Right lobe of liver (tissue), 6 donors: ENCODE data around the gene ZNF547. TPM values are rescaled to one million over a fixed set of nuclear protein-coding genes. Genes with fewer than 3 reads are reported as not detected.

ENCODE experiments used
- ATAC-seq, 4 donors: fragments of 200-7000 bp; cut with Tn5 transposase; one replicate each; pipeline ENCODE4 v1.9.1; 2020; ENCODE audit warnings: mild to moderate bottlenecking in 4 of 4, moderate library complexity in 4 of 4
- DNase-seq, 3 donors: peaks; one replicate each; pipeline ENCODE4 v3.0.0-alpha.2; 2020
- H3K27ac ChIP-seq, 3 donors: fragments of 200-600 bp; one replicate each; pipeline ENCODE4 v1.8.0; 2022
- H3K27me3 ChIP-seq, 2 donors: fragments of 200-600 bp; one replicate each; pipeline ENCODE4 v1.8.0; 2022
- H3K36me3 ChIP-seq, 4 donors: fragments of 200-600 bp; sonication (generic) in 1 of 4; one replicate each; pipeline versions ENCODE4 v1.5.1 to v1.8.0; 2017 to 2022; ENCODE audit warnings: control low read depth in 1 of 4
- H3K4me1 ChIP-seq, 4 donors: fragments of 200-600 bp; sonication (generic) in 1 of 4; one replicate each; pipeline versions ENCODE4 v1.5.1 to v1.8.0; 2017 to 2022; ENCODE audit warnings: control low read depth in 1 of 4
- H3K4me3 ChIP-seq, 3 donors: fragments of 200-600 bp; one replicate each; pipeline ENCODE4 v1.8.0; 2022
- H3K9me3 ChIP-seq, 4 donors: fragments of 200-600 bp; sonication (generic) in 1 of 4; one replicate each; pipeline versions ENCODE4 v1.5.1 to v1.8.0; 2017 to 2022; ENCODE audit warnings: control low read depth in 1 of 4
- POLR2A ChIP-seq: fragments of 450-650 bp; IDR thresholded peaks from one replicate; pipeline ENCODE4 v1.6.1; 2017; ENCODE audit warnings: antibody characterized with exemption, mild to moderate bottlenecking
- WGBS: methylation state at CpG from one replicate; pipeline ENCODE4 v1.1.6; 2018; ENCODE audit warnings: low coverage, low lambda C conversion rate; ENCODE audit not compliant: insufficient coverage; ENCODE audit errors: missing lambda C conversion rate; 5-methylcytosine and 5-hydroxymethylcytosine counted together
- intact Hi-C, 2 donors: fragments of 100-400 bp; cut with DNase I; formaldehyde crosslinking; loops; one replicate each; pipeline versions ENCODE4 v1.11.2 to v1.14.1; 2022
- total RNA-seq, 6 experiments: library from RNA; depleted of rRNA in 2 of 6; stranded (reverse); fragments of >200 nt in 2 of 6; fragmentation: NEBNext Ultra II Directional in 3 of 6; extraction: Animal tissue kit (Norgen Biotek cat#: 25700) in 3 of 6; gene quantifications; one replicate each; pipeline versions ENCODE4 v1.1.0 to v1.2.4, GENCODE V29; 2016 to 2023
- TF ChIP-seq, protein P1 (sequence below), 4 donors: fragments of 200-600 bp in 3 of 4; fragments of 450-650 bp in 1 of 4; IDR thresholded peaks; one replicate each; pipeline versions ENCODE4 v1.5.1 to v1.8.0; 2016 to 2022; ENCODE audit warnings: antibody characterized with exemption in 4 of 4, mild to moderate bottlenecking in 2 of 4
- donor health status: DM: no; HTN: yes; CAD: no.
- donor health status: DM: no; HTN: no; CAD: no.
- donor health status: DM: no; HTN: no; CAD: no.
- donor health status: DM: no; HTN: yes; CAD: no.
- donor health status: DM: no; HTN: yes; CAD: no.

ZNF547 gene
- total RNA-seq, 6 experiments from 2014 or later: 0.31 to 1.6 (median 0.93) TPM

DNA sequence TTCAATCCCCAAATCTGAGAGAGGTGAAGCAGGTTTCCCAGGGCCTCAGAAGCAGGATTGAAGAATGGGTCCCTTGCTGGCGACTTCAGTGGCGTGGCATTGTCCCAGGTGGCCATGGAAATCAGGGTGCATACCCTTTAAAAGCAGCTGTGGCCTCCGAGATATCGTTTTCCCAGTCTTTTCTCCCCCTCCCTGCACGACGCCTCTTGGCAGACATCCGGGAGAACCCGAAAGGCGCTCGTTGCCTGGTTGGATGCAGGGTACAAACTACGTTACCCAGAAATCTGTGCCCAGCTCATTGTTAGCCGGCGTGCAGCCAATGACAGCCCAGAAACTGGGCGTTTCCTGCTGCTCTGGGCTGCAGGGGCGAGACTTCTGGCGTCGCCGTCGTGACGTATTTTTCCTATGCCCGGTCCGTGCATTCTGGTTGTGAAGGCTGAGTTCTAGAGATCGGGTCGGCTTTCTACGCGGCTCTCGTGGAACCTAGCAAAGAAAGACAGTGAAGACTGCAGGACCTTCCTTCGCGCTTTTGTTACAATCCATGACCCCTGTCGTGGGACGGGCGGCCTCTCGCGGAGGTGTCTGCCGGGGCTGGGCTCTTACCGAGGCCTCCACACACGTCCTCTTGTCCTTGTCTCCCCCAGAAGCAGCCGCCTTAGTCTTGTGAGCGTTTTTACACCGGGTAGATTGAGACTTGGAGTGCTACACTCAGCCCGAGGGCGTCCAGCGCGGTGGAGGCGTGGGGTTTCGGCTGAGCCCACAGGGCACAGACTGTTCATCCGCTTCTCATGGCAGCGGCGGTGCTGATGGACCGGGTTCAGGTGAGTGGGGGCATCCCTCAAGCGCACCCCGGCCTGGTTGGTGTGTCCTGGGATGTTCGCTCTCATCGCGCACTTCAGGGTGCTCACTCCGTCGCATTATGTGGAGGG, 12.2 kb upstream of the ZNF547 start, which contains the start of gene ZNF304:
TSS of gene ZNF304 (plus strand) at position 395 of the 929 bp plus-strand sequence. CDS start at position 789, 394 bp downstream.
- peak within 1 kb of the TSS; percentile 39 to 79 (median 65) for H3K27ac ChIP-seq
- peaks cover 0 to 8% (median 3%) of the 10 kb centered on the region in 4 donors for H3K4me1 ChIP-seq
- no peaks in the 10 kb centered on the region for H3K9me3 ChIP-seq
- TF ChIP-seq, protein P1, sequence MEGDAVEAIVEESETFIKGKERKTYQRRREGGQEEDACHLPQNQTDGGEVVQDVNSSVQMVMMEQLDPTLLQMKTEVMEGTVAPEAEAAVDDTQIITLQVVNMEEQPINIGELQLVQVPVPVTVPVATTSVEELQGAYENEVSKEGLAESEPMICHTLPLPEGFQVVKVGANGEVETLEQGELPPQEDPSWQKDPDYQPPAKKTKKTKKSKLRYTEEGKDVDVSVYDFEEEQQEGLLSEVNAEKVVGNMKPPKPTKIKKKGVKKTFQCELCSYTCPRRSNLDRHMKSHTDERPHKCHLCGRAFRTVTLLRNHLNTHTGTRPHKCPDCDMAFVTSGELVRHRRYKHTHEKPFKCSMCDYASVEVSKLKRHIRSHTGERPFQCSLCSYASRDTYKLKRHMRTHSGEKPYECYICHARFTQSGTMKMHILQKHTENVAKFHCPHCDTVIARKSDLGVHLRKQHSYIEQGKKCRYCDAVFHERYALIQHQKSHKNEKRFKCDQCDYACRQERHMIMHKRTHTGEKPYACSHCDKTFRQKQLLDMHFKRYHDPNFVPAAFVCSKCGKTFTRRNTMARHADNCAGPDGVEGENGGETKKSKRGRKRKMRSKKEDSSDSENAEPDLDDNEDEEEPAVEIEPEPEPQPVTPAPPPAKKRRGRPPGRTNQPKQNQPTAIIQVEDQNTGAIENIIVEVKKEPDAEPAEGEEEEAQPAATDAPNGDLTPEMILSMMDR (IDR thresholded peaks at IDR 0.05): no peak
- TF ChIP-seq POLR2A: no peak
- H3K27me3 ChIP-seq: no peaks in the 10 kb centered on the region
- intact Hi-C loops: no loop called here
- H3K4me3 ChIP-seq: peak within 1 kb of the TSS; percentile 87 to 97 (median 88)
- WGBS: 1% methylated on average over 27 of the region's 57 CpGs
- ATAC-seq: peak; percentile 98 to 100 (median 100)
- peaks cover 0 to 25% (median 10%) of the 10 kb centered on the region in 4 donors for H3K36me3 ChIP-seq
- DNase-seq: peak; percentile 93 to 97 (median 97)

DNA sequence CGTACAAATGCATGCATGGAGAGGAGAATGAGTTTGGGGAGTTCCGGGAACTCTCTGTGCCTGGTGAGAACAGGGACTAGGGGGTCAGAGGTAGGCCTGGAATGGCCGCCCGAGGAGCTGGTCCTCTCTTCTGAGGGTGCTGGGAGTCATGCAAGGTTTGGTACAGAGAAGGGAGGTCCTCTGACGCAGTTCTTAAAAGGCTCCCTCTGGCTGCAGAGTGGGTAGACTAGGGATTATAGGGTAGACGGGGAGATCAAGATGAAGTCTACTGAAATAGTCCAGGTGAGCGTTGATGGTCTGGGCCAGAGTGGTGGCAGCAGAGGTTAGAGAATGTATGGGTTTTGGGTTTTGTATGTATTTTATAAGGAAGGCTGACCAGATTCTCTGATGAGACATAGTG, 11.5 kb upstream of the ZNF547 start:
- peak overlapping the region; percentile 39 to 79 (median 65) for H3K27ac ChIP-seq

DNA sequence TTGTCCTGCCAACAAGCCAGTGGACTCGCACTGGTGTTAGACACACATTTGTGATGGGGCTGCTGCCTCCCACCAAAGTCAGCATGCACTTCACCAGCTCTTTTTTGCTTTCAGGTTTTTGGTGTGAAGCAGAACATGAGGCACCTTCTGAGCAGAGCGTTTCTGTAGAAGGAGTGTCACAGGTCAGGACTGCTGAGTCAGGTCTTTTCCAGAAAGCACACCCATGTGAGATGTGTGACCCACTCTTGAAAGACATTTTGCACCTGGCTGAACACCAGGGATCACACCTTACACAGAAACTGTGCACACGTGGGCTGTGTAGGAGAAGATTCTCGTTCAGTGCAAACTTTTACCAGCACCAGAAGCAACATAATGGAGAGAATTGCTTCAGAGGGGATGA, 7.4 kb upstream of the ZNF547 start:
- peaks cover 0 to 13% (median 4%) of the 10 kb centered on the region in 4 donors for H3K9me3 ChIP-seq

More for the DNA sequence above, 11.5 kb upstream of the ZNF547 start:
- peaks cover 0 to 8% (median 3%) of the 10 kb centered on the region in 4 donors for H3K4me1 ChIP-seq
- DNase-seq: no peak
- 22% methylated on average over 6 of the region's 7 CpGs for WGBS
- H3K9me3 ChIP-seq: peaks cover 0 to 3% (median 0%) of the 10 kb centered on the region in 4 donors
- peaks cover 0 to 32% (median 15%) of the 10 kb centered on the region in 4 donors for H3K36me3 ChIP-seq
- intact Hi-C loops: no loop called here
- no peak for ATAC-seq
- no peaks in the 10 kb centered on the region for H3K27me3 ChIP-seq
- TF ChIP-seq, protein P1 (IDR thresholded peaks at IDR 0.05): no peak
- TF ChIP-seq POLR2A: no peak
- peak overlapping the region; percentile 87 to 97 (median 88) for H3K4me3 ChIP-seq

DNA sequence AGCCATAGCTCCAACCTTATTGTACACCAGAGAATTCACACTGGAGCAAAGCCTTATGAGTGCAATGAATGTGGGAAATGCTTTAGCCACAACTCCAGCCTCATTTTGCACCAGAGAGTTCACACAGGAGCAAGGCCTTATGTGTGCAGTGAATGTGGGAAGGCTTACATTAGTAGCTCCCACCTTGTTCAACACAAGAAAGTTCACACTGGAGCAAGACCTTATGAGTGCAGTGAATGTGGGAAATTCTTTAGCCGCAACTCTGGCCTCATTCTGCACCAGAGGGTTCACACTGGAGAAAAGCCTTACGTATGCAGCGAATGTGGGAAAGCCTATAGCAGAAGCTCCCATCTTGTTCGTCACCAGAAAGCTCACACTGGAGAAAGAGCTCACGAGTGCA, 5.9 kb upstream of the ZNF547 start:
- intact Hi-C loops: no loop called here
- H3K36me3 ChIP-seq: peaks cover 0 to 35% (median 19%) of the 10 kb centered on the region in 4 donors
- no peak for TF ChIP-seq POLR2A
- TF ChIP-seq, protein P1 (IDR thresholded peaks at IDR 0.05): no peak
- DNase-seq (no peak), ATAC-seq (no peak)
- H3K27ac ChIP-seq: no peak overlapping the region
- H3K27me3 ChIP-seq: no peaks in the 10 kb centered on the region
- H3K4me1 ChIP-seq: peaks cover 0 to 2% (median 0%) of the 10 kb centered on the region in 4 donors
- no peak overlapping the region for H3K4me3 ChIP-seq
- H3K9me3 ChIP-seq: peaks cover 0 to 13% (median 4%) of the 10 kb centered on the region in 4 donors
- 91% methylated on average over 5 of the region's 5 CpGs for WGBS

More for the DNA sequence above, 7.4 kb upstream of the ZNF547 start:
- no peak overlapping the region for H3K27ac ChIP-seq
- DNase-seq: no peak
- no peaks in the 10 kb centered on the region for H3K27me3 ChIP-seq
- 88% methylated on average over 3 of the region's 4 CpGs for WGBS
- no peak for TF ChIP-seq POLR2A
- TF ChIP-seq, protein P1 (IDR thresholded peaks at IDR 0.05): no peak
- ATAC-seq: no peak
- peaks cover 0 to 8% (median 3%) of the 10 kb centered on the region in 4 donors for H3K4me1 ChIP-seq
- peaks cover 0 to 35% (median 19%) of the 10 kb centered on the region in 4 donors for H3K36me3 ChIP-seq
- H3K4me3 ChIP-seq: no peak overlapping the region
- intact Hi-C loops: no loop called here
